HepG2 (cell line): Measurements from ENCODE around the gene DUSP16. TPM values are rescaled to one million over a fixed set of nuclear protein-coding genes. Genes with fewer than 3 reads are reported as not detected.

Experiments
- ARID3A ChIP-seq: IDR thresholded peaks from 2 replicates; pipeline ENCODE4 v1.6.1; 2012; ENCODE audit warnings: low read depth, low read length, improper control_type of control experiment
- HMGA1 ChIP-seq: sonication (generic); formaldehyde crosslinking; conservative IDR thresholded peaks from 2 replicates; pipeline ENCODE4 v1.4.0; 2020; ENCODE audit warnings: missing genetic modification reagents
- MAFF ChIP-seq: IDR thresholded peaks from 2 replicates; pipeline ENCODE4 v1.6.1; 2011; ENCODE audit warnings: low read depth, low read length, improper control_type of control experiment
- POLR2A ChIP-seq, 2 experiments: IDR thresholded peaks; 2 replicates each; pipeline ENCODE4 v1.6.1; 2011; ENCODE audit warnings: low read depth in 2 of 2, low read length in 2 of 2, mild to moderate bottlenecking in 1 of 2, moderate library complexity in 1 of 2; ENCODE audit not compliant: insufficient read depth in 1 of 2
- SOX13 ChIP-seq, 3 experiments: fragments of 450-650 bp in 1 of 3; sonication (generic) in 1 of 3; formaldehyde crosslinking in 1 of 3; IDR thresholded peaks in 2 of 3; conservative IDR thresholded peaks in 1 of 3; 2 replicates each; pipeline versions ENCODE4 v1.5.0 to v1.6.1; 2016 to 2020; ENCODE audit warnings: antibody characterized with exemption in 1 of 3, mild to moderate bottlenecking in 1 of 3, missing compliant biosample characterization in 1 of 3, missing genetic modification reagents in 1 of 3, moderate library complexity in 1 of 3
- ZBTB7B ChIP-seq: sonication (generic); formaldehyde crosslinking; IDR thresholded peaks from 2 replicates; pipeline ENCODE4 v1.4.0; 2020; ENCODE audit warnings: missing genetic modification reagents
- ZFP82 ChIP-seq: sonication (generic); formaldehyde crosslinking; IDR thresholded peaks from 2 replicates; pipeline ENCODE4 v1.5.1; 2020; ENCODE audit warnings: mild to moderate bottlenecking, missing genetic modification reagents, borderline replicate concordance
- ZMYM2 ChIP-seq: sonication (generic); formaldehyde crosslinking; IDR thresholded peaks from 2 replicates; pipeline ENCODE4 v1.8.0; 2022; ENCODE audit warnings: mild to moderate bottlenecking, missing genetic modification reagents
- ZNF143 ChIP-seq: sonication (generic); formaldehyde crosslinking; IDR thresholded peaks from 2 replicates; pipeline ENCODE4 v1.4.0; 2020; ENCODE audit warnings: missing genetic modification reagents
- ZNF225 ChIP-seq: sonication (generic); formaldehyde crosslinking; IDR thresholded peaks from 2 replicates; pipeline ENCODE4 v1.4.0; 2020; ENCODE audit warnings: mild to moderate bottlenecking, missing genetic modification reagents
- ZNF44 ChIP-seq: sonication (generic); formaldehyde crosslinking; IDR thresholded peaks from 2 replicates; pipeline ENCODE4 v1.5.1; 2020; ENCODE audit warnings: mild to moderate bottlenecking, missing genetic modification reagents
- polyA plus RNA-seq, 8 experiments: library from polyadenylated mRNA; depleted of rRNA in 3 of 8; stranded (reverse) in 7 of 8; unstranded in 1 of 8; fragments of >200 nt; fragmentation: Illumina TruSeq in 4 of 8; extraction: Trizol in 4 of 8; gene quantifications; 2 replicates each; pipeline versions ENCODE4 v1.2.1 to v1.2.3, GENCODE V29; 2011 to 2016; ENCODE audit warnings: low read depth in 4 of 8, missing spikeins in 1 of 8, mixed read lengths in 1 of 8; ENCODE audit not compliant: insufficient read depth in 1 of 8
- total RNA-seq, 5 experiments: library from RNA; depleted of rRNA; stranded (reverse); fragments of >200 nt; fragmentation: Illumina TruSeq; extraction: Trizol; gene quantifications; 2 replicates each; pipeline ENCODE4 v1.2.3, GENCODE V29; 2016; ENCODE audit warnings: low read depth in 1 of 5
- TF ChIP-seq, protein P1 (sequence below): sonication (generic); formaldehyde crosslinking; conservative IDR thresholded peaks from 2 replicates; pipeline ENCODE4 v1.4.0; 2020; ENCODE audit warnings: missing genetic modification reagents
- TF ChIP-seq, protein P2 (sequence below): sonication (generic); formaldehyde crosslinking; IDR thresholded peaks from 2 replicates; pipeline ENCODE4 v1.5.1; 2020; ENCODE audit warnings: mild to moderate bottlenecking, missing genetic modification reagents, moderate library complexity

Gene DUSP16
- total and polyA plus RNA-seq, 2 of the 13 experiments (the other 11 are each of a cell fraction or from before 2014, with no cell fraction given): 45.7 to 46.6 TPM

GRCh38 chr12:12488823-12489550, 73.7 kb downstream of the DUSP16 start (continued):
- TF ChIP-seq ARID3A (peak; percentile 78; the same call in 1 of the 2 replicates), ZNF225 (CRISPR knock-in tag) (no peak), ZBTB7B (0 out of 2 replicates have a peak, but pooled peaks have one; percentile 25), ZMYM2 (CRISPR knock-in tag) (peak; percentile 18; the same call in 1 of the 2 replicates), HMGA1 (CRISPR knock-in tag) (no peak), ZNF143 (no peak), SOX13 (IDR thresholded peaks at IDR 0.05) (no peak; the same call in 1 of the 2 replicates), SOX13 (CRISPR knock-in tag; conservative IDR thresholded peaks at IDR 0.05 in 1 of 2, IDR thresholded peaks at IDR 0.05 in 1 of 2) (peak in 1 of 2 experiments; percentile 79; a peak in 1 of 4 replicates), POLR2A (IDR thresholded peaks at IDR 0.05; ENCODE audit: insufficient read depth in 1 of 2, low read depth in 2 of 2, low read length in 2 of 2) (no peak), ZNF44 (no peak), MAFF (no peak), ZFP82 (no peak)
- TF ChIP-seq, protein P1, sequence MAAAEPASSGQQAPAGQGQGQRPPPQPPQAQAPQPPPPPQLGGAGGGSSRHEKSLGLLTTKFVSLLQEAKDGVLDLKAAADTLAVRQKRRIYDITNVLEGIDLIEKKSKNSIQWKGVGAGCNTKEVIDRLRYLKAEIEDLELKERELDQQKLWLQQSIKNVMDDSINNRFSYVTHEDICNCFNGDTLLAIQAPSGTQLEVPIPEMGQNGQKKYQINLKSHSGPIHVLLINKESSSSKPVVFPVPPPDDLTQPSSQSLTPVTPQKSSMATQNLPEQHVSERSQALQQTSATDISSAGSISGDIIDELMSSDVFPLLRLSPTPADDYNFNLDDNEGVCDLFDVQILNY (CRISPR knock-in tag): no peak
- TF ChIP-seq, protein P2, sequence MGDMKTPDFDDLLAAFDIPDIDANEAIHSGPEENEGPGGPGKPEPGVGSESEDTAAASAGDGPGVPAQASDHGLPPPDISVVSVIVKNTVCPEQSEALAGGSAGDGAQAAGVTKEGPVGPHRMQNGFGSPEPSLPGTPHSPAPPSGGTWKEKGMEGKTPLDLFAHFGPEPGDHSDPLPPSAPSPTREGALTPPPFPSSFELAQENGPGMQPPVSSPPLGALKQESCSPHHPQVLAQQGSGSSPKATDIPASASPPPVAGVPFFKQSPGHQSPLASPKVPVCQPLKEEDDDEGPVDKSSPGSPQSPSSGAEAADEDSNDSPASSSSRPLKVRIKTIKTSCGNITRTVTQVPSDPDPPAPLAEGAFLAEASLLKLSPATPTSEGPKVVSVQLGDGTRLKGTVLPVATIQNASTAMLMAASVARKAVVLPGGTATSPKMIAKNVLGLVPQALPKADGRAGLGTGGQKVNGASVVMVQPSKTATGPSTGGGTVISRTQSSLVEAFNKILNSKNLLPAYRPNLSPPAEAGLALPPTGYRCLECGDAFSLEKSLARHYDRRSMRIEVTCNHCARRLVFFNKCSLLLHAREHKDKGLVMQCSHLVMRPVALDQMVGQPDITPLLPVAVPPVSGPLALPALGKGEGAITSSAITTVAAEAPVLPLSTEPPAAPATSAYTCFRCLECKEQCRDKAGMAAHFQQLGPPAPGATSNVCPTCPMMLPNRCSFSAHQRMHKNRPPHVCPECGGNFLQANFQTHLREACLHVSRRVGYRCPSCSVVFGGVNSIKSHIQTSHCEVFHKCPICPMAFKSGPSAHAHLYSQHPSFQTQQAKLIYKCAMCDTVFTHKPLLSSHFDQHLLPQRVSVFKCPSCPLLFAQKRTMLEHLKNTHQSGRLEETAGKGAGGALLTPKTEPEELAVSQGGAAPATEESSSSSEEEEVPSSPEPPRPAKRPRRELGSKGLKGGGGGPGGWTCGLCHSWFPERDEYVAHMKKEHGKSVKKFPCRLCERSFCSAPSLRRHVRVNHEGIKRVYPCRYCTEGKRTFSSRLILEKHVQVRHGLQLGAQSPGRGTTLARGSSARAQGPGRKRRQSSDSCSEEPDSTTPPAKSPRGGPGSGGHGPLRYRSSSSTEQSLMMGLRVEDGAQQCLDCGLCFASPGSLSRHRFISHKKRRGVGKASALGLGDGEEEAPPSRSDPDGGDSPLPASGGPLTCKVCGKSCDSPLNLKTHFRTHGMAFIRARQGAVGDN: peak; percentile 32
